Stimulated activated CD8-positive, alpha-beta memory T cell treated with anti-CD3 and anti-CD28 coated beads, Interleukin-2, amount 100 ng/mL, for 48 hours (primary cell): ENCODE measurements around the gene EXOC7.

ENCODE experiments used
- DNase-seq, 2 donors: peaks; one replicate each; pipeline ENCODE4 v3.0.0-alpha.2; 2020; ENCODE audit warnings: low read depth in 2 of 2

The EXOC7 gene

DNA sequence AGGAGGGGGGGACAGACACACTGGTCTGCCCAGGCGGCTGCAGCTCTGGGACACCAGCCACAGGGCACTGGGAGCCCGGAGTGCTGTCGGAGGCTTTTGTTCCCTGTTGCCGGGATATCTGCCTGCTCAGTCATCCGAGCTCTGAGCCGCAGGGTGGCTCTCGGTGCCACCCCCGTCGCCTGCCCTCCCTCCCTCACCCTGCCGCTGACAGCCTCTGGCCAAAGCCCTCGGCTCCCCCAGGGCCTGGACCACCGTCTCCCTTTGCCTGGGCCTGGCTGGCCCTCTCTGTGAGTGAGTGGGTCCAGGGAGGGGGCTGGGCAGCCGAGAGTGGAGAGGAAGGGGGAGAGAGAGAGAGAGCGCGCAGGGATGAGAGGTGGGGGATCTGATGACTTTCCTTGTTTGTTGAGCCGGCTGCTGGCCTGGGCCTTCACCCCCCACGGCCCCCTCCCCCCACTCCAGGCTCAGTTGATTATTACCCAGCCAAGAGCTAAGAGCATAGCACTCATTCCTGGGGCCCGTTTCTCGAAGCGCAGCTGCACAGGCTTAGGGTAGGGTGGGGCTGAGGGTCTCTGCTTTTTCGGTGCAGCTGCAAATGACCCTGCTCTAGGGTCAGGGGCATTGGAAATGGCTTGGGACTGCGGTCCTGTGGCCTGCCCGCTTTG is 34.8 kb upstream of the EXOC7 start:
- no peak for DNase-seq

DNA sequence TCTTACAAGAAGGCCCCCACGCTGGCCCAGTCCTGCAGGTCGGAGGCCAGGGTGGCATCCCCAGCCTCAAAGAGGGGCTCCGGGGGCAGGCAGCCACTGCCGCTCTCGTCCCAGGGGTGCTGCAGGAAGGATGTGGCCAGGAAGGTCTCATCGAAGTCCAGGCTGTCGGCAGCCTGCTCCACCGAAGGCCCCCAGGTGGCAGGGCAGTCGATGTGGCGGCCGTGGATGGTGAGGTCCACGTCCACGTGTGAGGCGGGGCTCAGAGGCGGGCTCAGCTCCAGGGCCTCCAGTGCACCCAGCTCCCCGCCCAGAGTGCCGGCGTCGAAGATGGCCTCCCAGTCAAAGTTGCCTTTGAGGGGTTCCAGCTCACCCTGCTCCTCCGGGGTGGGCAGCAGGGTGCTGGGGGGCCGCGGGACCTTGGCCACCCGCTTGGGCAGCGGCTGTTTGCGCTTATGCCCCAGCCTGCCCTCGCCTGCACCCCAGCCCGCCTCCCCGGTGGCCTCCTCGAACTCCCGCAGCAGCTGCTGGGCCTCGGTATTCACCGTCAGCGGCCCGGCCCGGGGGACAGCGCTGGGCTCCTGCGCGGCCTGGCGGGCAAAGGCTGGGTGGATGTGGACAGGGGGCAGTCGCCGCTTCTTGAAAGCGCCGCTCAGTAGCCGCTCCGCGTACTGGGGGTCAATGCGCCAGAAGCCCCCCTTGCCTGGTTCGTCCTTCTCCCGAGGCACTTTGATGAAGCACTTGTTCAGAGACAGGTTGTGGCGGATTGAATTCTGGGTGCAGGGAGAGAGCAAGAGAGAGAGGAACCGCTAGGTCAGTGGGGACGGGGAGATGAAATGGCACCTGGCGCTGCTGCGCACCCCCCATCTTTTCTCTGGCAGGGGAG is 34.0 kb upstream of the EXOC7 start:
- no peak for DNase-seq

DNA sequence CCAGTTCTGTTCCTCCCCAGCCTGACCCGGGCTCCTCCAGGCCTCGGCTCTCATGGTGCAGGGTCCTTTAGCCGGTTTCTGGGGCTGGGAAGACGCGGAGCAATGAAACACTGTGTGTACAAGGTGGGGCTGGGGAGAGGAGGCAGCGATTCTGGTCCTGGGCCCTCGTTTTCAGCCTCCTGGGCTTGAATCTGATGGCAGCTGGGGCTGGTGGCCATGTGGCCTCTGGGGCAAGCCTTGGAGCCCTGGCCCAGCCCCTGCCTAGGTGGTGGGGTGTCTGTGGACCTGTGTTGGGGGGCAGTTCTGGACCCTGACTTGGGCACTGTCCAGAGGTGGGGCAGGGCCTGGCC is 33.4 kb upstream of the EXOC7 start:
- no peak for DNase-seq

DNA sequence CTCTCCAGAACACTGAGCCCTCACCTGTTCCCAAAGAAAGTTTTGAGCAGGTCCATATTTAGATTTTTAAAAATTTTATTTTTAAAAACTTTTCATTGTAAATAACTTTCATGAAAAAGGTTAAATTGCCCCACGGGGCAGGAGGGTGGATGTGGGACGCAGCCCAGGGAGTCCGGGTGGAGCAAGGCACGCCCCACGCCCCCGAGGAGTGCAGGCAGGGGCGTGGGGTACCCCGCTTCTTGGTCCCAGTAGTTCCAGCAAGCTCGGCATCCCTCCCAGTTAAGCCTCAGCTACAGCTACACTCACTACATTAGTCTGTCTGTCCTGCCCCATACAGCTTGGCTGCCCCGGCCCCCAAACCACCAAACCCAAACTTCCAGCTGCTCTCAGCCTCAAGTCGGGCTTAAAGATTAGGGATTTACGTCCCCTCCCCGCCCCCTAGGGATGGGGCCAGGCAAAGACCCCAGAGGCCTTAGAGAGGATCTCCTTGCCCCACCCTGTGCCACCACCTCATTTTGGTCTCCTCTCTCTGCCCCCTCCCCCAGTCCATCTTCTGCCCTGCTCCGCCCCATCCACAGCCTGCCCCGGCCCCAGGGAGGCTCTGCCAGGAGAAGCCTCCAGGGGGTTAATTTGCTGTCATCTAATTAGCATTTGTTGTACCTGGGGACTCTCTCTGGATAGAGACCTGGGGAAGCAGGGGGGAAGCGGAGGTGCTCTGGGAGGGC is 32.9 kb upstream of the EXOC7 start:
- no peak for DNase-seq

DNA sequence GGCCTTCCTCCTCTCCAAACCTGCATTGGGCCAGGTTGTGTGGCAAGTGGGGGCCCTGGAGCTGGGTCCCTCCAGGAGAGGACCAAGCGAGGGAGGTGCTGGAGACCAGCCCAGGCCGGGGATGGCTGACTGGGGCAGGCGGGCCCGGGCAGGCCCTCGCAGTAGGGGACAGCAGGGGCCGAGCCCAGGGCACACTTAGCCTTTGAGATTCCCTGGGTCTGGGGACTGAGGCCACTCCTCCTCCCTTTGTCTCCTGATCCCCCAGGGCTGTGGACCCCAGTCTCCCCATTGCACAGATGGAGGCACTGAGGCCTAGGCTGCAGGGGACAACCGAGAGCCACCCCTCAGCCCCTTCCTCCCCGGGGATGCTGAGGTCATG is 32.2 kb upstream of the EXOC7 start:
- no peak for DNase-seq

DNA sequence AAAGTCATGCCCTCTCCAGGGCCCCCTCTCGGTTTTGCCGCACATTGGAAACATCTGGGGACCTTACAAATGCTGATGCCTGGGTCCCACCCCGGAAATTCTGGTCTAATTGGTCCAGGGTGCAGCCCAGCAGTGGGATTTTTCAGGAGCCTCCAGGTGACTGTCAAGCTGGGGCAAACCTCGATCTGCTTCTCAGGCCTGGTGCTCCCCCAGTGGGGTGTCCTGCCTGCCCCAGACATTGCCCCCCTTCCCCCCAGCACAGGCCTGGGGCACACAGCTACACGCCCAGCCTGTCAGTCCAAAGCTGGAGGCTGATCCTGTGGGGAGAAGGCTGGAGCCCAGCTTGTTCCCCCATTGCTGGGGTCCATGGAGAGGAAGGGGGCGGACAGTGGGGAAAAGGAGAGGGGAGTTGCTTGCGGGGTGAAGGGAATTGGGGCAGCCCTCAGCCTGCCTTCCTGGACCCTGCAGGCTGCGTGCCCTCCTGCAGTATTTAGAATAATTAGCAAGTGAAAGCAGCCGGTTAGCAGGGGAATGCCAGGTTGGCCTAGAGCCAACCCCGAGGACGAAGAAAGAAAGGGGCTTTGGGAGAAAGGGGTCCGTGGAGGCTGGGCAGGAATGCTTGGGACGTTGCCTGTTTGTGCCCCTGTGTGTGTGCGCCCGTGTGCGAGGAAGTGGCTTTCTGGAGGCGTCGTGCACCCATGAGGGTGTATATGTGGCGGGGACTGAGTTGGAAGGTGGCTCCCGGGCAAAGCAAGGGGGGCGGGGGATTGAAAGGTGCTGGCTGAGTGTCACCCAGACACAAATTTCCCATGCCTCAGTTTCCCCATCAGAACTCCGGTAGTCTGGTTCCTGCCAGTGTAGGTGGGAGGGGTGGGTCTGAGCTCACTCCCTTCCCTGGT is 31.6 kb upstream of the EXOC7 start:
- DNase-seq = no peak

DNA sequence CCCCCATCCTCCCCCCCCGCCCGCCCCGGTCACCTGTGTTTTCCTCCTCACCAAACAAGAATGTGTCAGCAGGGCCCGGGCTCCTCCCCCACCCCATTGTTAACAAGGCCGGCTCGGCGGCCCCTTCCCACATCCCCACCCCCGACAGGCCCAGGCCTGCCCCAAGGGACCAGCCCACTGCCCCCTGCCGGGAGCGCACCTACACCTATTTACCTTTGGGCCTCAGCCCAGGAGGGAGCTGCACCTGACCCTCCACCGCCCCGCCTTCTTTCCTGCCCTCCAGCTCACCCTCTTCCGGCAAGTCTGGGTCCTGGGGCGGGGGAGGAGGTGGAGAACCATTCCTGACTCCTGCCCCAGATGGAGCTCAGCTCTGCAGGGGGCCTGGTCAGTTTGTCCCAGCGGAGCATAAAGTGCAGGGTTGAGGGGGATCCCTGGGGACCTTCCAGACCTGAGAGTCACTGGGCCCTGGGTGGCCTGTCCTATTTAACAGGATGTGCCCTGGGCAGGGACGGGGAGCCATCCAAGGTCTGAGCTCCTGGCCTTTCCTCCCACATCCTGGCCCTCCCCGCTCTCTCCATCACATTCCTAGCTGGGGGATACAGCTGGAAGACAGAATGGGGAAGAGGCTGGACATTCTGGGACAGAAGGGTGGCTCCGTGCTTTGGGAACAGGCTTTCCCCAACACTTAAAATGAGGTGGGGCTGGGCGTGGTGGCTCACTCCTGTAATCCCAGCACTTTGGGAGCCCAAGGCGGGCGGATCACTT is 29.2 kb upstream of the EXOC7 start:
- no peak for DNase-seq

DNA sequence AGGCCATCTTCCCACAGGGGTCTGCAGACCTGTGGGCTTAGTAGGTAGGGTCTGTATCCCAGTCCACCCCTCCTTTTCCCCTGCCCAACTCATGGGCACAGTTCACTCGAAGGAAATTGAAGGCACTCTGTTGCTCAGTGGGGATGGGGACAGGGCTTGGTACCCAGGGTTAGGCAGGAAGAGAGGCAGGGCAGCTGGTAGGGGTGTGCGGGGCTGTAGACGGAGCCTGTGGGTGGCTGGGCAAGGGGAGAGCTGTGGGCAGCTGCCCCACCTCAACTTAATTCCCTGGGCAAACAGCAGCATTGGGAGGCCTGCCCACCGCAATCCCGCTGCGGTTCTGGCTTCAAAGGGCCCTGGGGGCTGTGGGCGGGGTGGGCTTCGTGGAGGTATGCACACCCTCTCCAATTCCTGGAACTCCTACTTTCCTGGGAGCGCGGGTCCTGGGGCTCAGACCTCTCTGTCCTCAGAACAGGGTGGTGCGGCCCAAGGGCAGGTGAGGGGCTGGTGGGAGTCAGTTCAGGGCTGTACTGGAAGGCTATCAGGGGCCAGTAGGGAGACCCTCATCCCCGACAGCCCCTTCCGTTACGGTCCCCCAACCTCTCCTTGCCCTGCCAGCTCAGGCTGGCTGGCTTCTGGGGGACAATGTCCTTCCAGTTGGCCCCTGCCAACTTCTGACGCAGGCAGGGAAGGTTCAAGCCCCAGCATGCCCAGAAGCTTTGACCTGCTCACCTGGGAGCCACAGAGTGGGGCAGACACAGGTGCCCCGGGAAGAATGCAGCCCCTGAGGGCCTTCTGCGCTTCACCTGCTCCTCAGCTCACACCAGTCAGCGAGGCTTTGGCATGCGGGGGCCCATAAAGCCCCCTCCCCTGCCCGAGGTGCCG is 28.3 kb upstream of the EXOC7 start:
- DNase-seq = no peak

DNA sequence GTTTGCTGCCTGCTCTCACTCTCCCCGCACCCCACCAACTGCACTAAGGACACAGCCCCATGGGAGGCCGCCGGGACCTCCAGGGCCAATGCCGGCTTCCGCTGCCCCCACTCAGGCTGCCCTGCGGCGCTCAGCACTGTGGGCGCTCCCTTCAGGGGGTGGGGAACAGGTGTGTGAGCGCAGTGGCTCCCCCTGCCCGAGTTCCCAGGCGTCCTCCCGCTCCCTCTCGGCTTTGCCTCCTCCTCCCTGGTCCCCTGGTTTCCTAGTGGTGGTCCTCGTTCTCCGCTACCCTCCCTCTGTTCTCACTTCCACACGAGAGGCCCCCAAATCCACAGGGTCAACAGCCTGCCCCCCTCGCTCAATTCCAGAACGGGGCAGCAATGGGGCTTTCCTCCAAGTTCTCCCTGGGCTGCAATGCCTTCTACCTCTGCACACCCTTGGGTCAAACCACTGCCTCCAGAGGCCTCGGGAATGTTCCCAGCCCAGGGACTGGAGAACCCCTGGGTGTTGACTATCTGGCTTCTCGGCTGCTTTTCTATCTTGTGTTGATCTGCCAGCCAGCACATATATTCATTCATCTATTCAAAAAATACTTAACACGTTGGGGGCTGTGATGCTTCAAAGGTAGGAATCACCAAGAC is 27.6 kb upstream of the EXOC7 start:
- no peak for DNase-seq

DNA sequence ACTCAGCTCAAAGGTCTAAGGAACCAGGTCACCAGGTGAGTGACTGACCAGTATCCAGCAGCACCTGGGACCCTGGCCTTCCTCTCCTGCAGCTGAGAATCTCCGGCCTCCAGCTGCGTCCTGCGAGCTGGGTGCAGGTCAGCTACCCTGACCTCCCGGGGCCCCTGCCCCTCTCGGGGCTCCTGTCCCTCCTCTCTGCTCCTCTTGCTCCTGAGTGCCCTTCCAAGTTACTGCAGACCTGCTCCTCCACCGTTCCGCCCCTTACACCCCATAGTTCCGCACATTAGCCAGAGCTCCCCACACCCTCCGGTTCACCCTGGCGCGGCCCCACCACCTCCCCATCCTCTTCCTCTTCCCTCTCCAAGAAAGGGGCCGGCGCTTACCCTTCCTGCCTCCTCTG is 26.9 kb upstream of the EXOC7 start:
- no peak for DNase-seq

DNA sequence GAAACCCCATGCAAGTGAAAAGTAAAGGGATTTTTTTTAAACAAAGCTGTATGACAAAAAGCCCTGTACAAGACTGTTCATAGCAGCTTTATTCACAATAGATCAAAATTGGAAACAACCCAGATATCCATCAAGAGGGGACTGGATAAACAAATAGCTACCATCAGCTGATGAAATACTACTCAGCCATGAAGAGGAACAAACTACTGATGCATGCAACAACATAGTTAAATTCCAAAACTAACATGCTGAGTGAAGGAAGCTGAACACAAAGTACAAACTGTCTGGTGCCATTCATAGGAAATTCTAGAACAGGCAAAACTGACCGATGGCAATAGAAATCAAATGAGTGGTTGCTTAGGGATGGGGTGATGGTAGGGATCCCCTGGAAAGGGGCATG is 22.3 kb upstream of the EXOC7 start:
- DNase-seq = no peak

DNA sequence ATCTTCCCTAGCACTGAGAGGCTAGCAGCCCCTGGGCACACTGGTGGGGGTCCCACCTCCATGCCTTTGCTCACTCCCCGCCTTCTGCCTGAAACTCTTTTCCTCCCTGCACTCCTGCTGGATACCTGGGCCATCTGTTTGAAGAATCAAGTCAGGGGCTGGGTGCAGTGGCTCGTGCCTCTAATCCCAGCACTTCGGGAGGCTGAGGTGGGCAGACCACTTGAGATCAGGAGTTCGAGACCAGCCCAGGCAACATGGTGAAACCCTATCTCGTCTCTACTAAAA is 21.7 kb upstream of the EXOC7 start:
- no peak for DNase-seq

DNA sequence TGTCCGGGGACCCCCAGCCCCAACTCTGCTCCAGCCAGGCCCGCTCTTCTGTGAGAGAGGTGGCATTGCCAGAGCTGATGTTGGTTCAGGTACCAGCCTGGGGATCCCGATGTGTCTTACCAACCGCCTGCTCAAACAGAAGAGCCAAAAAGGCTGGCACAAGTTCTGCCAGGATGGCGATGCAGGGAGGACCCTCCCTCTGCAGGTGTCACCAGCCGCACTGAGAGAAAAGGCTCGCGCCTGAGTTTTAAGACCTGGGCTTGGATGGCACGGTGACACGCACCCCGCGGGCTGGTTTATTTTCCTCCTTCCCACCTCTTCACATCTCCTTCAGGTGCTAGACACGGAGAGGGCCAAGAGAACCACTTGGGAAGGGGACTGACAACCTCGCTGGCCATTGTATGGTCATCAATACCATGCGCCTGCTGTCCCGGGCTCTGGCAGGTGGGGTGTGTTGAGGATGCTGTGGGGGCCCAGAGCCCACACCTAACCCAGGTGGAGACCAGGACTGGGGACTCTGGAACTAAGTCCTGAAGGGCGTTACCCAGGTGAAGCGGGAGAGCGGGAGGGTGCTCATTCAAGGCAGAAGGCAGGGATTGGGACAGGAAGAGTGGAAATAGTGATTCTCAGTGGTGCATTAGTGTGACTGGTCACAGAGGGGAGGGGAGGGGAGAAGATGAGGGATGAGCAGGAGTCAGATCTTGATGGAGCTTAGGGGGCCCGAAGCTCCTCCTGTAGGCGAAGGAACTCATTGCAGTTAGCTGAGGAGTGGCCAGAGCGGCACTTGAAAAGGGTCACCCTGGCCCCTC is 21.2 kb upstream of the EXOC7 start:
- DNase-seq = no peak

DNA sequence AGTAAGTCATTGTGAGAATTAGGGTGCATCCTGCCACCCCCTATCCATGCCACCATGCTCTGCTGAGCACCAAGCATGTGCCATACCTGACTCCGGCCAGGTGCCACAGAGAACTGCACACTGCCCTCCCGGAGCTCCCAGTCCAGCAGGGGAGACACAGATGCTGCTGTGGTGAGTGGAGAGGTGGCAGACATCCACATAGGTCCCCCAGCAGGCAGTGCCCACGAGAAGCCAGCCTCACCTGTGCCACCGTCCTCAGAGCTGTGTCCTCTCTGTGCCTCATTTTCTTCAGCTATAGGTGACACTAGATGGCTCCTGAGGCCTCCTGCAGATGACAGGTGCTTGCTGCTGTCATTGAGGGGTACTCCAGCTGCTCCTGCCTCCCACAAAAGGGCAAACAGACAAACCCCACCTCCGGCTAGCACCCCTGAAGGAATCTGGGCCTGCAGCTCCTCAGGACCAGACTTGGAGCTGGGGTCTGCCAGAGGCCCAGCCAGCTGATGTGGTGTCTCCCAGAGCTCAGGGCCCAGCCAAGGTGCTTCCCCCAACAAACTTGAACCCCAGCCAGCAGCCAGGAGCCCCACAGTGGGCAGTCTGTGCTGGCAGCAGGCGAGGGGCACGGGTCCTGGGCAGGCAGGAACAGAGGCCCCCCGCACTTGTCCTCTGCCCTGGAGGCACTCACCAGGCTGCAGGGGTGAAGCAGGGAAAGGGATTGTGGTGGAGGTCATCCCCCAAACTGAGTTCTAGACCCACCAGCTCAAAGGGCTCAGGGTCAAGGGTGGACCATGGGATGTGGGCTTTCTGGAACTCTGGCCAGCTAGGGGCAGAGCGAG is 20.4 kb upstream of the EXOC7 start:
- no peak for DNase-seq

DNA sequence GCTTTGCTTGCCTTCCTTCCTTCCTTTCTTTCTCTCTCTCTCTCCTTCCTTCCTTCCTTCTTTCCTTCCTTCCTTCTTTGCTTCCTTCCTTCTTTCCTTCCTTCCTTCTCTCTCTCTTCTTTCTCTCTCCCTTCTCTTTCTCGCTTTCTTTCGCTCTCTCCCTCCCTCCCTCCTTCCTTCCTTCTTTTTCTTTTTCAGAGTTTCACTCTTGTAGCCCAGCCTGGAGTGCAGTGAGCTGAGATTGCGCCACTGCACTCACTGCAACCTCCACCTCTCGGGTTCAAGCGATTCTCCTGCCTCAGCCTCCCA is 19.6 kb upstream of the EXOC7 start:
- no peak for DNase-seq

DNA sequence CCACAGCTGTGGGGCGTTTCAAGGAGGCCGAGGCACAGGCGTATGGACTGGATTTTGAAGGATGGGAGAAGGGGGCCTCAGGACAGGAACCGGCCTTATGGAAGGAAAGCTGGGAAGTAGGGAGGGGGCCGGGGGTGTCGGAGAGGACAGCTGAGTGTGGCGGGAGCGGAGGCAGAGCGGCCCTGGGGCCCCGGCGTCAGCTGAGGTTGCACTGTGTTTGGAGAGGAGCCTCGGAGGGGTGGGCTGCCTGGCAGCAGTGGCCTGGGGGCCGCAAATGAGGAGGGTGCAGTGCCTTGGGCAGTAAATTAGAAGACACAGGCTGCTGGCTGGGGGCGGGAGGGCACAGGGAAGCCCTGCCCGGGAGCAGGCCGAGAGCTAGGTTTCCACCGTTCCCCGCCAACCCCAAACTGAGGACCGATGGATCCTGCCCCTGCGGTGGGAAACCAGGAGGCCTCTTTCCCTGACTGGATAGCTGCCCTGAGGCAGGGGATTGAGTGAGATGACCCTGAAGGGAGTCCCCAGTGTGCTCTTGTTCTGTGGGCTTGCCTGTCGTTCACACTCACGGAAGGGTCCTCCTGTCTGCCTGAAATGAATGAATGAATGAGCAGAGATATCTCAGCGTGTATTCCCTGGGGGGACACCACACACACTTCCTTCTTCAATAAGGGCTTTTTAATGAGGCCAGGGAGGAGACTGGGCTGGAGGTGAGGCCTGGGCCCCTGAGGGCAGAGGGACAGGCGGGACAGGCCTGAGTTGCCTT is 19.0 kb upstream of the EXOC7 start:
- DNase-seq = no peak

DNA sequence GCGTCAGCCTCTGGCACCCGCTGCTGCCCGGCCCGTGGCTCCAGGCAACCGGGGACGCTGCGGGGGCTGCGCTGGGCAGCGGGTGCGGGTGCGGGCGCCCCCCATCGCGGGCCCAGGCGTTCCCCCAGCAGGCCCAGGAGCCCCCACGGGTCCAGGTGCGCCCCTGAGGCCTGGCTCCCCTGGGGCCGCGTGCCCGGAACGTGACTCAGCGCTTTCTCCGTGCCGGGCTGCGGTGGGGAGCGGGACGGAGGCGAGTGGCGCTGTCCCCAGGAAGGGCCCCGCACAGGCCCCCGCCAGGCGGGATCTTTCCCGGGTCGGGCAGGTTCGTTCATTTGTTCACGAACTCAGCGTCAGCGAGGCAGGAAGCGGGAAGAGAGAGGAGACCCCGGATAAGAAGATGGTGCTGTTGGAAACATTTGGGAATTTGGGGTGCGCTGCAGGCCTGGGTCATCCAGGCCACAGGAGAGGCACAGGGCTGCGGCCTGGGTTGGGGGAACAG is 18.4 kb upstream of the EXOC7 start:
- no peak for DNase-seq
